Urothelium cell line (cell line): ENCODE data around the gene ARHGEF28.
A peak's percentile ranks its signal among the peaks of the same experiment; 100 is the strongest.

Experiments used
- DNase-seq: peaks from one replicate; pipeline ENCODE4 v3.0.0; 2011; ENCODE audit warnings: low spot score, mixed read lengths
- FAIRE-seq: peaks from 2 replicates; lab custom pipeline; 2011; peaks lifted over from hg19 to GRCh38; lab: Jason Lieb, UNC

ARHGEF28 gene

DNA sequence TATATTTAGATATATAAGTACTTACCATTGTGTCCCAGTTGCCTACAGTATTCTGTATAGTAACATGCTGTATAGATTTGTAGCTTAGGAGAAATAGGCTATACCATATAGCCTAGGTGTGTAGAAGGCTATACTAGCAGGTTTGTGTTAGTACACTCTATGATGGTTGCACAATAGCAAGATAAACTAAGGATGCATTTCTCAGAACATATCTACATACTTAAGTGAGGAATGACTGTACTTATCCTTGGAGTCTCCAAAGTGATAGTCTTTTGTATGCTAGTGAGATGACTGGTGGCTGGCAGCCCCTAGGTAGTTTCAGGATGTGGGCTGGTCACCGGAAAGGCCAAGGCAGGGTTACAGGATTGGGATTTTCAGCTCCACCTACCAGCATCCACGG is 208.7 kb downstream of the ARHGEF28 start:
- FAIRE-seq = no peak
- DNase-seq = no peak

DNA sequence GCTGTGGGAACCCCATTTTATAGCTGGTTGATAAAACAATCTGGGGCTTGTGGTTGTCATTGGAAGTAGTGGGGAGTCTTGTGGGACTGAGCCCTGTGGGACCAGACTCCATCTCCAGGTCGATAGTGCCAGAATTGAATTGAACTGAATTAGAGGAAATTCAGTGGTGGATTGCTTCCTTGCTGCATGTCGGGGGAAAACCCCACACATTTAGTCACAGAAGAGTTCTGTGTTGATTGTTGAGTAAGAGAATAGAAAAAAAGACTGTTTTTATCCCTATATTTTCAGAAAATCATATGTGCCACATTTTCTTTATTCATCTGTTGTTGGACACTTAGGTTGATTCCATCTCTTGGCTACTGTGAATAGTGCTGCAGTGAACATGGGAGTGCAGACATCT is 209.7 kb downstream of the ARHGEF28 start:
- FAIRE-seq = no peak
- DNase-seq = no peak

DNA sequence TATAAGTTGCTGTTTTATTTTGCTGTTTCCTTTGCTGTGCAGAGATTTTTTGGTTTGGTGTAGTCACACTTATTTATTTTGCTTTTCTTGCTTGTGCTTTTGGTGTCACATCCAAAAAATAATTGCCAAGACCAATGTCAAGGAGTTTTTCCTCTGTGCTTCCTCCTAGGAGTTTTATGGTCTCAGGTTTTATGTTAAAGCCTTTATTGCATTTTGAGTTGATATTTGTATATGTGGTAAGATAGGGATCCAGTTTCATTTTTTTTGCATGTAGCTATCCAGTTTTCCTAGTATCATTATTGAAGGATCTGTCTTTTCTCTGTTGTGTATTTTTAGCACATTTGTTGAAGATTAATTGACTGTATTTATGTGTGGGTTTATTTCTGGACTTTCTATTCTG is 210.6 kb downstream of the ARHGEF28 start:
- FAIRE-seq (no peak), DNase-seq (no peak)

DNA sequence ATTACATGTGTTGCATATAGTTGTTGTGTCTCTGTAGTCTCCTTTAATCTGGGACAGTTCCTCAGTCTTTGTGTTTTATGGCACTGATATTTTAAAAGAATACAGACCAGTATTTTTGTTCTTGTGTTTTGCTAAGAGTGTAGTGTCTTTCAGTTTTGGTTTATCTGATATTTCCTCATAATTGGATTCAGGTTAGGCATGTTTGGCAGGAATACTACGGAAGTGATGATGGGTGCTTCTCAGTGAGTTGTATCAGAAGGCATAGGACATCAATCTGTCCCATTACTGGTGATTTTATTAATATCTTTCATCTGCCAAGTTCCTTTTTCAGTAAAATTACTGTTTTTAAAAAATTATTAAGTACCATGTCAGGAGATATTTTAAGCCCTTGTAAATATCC is 212.9 kb downstream of the ARHGEF28 start:
- DNase-seq = no peak
- no peak for FAIRE-seq

DNA sequence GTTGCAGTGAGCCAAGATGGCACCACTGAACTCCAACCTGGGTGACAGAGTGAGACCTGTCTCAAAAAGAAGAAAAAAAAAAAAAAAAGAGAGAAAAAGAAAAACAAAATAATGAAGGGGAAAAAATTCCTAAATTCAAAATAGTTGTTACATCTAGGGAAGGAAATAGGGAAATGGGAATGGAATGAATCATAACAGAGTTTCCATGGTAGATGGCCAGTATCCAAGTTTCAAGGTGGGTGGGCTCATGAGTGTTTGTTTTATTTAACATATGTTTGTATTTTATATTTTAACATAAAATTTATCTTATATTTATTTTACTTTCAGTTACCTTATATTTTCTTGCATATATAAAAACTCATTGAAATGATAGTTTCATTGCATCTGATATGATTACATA is 215.6 kb downstream of the ARHGEF28 start:
- DNase-seq (no peak), FAIRE-seq (no peak)

DNA sequence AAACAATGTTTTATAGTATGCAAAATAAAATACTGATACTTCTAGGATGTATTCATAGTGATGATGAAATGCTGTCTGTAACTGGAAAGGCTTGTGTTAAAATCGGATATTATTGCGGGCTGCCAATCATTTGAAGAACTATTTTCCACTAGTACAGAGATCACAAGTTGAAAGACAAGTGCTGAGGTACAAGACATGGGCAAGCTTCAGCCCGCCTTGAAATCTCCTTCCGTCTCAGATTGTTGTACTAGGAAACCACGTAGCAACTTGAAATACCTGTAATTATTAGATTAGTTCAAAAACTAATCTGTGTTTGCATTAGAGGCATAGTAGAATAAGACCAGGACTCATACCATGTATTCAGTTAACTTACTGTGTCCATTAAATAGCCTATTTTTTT is 218.2 kb downstream of the ARHGEF28 start:
- no peak for DNase-seq
- no peak for FAIRE-seq

DNA sequence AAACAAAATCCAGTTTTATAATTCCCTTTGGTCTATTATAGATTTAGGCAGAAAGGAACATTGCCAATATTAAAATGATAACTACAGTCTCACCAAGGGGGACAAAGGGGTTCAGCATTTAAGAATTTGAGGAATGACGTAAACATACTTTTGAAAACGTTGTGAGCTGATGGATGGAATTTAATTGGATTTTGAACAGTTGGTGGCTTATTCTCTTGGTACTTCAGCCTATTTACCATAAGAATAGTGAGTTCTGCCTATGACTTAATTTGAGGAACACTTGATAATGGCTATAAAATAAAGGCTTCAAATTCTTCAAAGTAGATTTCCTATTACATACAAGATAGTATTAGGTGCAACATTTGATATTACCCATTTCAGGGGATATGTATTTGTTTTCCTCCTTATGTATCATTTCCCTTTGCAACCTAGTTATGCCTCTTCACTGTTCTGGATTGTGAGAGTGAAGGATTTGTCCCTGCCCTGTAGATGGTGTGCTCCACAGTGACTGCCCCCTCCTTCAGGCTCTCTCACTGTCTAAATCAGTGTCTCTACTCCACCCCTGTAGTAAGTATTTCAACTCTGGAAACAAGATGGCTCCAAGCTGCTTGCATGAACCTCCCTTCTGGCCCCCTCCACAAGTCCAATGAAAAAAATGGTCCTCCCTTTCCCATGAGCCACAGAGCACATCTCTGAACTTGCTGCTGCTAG is 225.6 kb downstream of the ARHGEF28 start:
- no peak for DNase-seq
- FAIRE-seq = no peak

DNA sequence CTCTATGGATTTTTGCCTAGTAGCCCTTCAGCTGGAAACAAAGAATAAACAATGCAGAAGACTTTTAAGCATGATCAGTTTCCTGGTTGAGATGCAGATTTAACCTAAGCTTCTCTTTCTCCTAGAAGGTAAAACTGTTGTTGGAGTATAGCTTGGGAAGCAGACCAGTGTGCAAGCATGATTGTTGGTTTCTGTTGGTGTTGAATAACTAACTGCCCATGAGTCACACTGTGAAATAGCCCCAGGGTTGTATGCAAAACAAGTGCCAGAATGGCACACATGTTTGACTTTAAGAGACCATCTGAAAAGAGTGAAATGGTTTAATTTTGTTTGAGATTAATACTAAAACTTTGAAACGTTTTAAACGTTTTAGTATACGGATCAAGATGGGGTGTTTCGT is 227.1 kb downstream of the ARHGEF28 start:
- DNase-seq = no peak
- FAIRE-seq = no peak

DNA sequence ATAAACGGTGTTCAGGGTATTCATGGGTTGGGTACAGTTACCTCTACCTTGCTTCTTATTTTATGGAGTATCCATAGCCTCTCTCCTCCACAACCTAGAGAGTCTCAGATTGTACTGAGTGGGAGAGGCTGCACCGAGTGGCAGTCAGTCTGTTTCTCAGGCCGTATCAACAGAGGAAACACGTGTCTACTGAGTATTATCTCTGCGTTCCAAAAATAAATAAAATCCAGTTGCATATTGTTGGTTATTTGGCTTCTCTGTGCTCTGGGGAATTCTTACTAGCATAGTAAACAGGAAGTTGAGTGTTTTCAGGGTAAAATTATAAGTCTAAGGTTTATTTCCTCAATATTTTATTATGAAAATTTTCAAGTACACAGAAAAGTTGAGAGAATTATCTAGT is 231.0 kb downstream of the ARHGEF28 start:
- DNase-seq (no peak), FAIRE-seq (no peak)

DNA sequence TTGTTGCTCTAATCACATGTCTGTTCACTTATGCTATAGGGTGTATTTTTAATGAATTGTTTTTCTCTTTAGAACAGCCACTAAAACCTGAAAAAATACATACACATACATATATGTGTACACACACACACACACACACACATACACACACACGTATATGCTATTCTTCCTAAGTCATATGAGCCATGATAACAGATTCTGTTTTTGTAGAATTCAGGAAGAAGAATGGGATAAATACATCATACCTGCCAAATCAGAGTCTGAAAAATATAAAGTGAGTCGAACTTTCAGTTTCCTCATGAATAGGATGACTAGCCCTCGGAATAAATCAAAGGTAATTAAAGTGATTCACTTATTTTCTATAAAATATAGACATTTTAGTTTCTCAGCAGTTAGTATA is 231.4 kb downstream of the ARHGEF28 start:
- DNase-seq = no peak
- FAIRE-seq = no peak

DNA sequence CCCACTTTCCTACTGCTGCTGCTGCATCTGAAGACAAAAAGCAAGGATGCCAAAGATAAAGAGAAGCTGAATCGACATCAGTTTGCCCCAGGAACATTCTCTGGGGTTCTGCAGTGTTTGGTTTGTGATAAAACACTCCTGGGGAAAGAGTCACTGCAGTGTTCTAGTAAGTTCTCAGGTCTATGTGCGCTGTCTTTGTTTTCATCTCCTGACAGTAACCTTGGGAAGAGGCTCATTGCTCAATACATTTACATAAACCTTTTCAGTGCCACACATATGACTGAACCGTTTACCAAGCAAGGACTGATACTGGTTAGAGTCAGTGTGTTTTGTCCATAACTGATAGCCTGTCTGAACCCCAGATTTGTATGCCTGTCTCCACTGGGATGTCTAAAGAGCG is 232.1 kb downstream of the ARHGEF28 start:
- DNase-seq = no peak
- FAIRE-seq = no peak

DNA sequence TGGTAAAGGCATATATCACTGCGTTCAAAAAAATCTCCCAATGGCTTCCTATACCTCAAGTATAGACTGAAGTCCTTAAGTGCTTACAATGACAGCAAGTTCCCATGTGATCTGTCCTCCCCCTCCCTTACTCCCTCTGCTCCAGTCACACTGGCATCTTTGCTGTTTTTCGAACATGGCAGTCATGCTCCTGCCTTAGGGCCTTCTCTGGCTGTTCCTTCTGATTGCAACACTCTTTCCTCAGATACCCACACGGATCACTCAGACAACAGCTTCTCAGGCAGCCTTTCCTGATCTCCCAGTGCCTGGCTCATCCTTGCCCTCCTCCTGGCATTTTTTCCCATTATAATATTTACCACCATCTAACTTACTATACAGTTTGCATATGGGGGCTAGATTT is 232.8 kb downstream of the ARHGEF28 start:
- no peak for FAIRE-seq

DNA sequence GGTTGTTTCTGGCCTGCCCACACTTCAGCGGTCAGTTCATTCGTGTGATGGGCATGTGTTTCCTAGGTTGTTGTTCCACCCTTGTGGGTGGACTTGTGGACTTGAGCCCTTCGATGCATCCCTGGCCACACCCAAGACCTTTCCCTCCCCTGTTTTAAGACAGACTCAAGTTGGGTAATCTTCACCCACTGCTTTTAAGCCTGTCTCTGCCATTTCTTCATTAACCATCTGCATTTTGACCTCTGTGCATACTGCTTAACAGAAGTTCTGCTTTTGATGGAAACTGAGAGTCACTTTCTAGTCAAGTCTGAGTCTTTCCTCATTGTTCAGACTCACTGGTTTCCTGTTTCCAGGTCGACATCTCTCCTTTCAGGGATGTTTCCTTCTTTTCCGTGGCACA is 233.7 kb downstream of the ARHGEF28 start:
- no peak for DNase-seq
- no peak for FAIRE-seq

More for the DNA sequence above, 232.8 kb downstream of the ARHGEF28 start:
- DNase-seq = no peak

DNA sequence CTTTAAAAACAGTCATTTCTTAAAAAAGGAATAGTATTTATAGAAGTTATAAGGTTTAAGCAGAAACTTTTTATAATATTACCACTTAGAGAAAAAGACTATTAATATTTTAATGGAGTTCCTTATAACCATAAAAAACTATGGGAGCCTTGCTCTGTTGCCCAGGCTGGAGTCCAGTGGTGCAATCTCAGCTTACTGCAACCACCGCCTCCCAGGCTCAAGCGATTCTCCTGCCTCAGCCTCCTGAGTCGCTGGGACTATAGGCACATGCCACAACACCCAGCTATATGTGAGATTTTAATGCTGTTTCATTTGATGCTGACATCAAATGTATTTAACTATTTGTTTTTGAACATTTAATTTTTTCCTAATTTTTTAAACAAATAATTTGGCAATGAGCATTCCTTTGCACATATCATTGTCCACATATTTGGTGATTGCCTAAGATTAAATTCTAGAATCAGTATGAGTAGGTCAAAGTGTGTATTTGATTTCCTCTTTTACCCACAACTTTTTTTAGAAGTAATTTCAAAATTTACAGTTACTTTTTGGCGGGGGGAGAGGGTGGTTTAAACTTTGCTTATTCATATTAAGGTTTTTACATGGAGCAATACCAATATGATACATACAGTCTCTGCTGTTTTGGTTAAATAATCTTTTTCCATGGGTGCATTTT is 235.5 kb downstream of the ARHGEF28 start:
- FAIRE-seq (no peak), DNase-seq (no peak)

DNA sequence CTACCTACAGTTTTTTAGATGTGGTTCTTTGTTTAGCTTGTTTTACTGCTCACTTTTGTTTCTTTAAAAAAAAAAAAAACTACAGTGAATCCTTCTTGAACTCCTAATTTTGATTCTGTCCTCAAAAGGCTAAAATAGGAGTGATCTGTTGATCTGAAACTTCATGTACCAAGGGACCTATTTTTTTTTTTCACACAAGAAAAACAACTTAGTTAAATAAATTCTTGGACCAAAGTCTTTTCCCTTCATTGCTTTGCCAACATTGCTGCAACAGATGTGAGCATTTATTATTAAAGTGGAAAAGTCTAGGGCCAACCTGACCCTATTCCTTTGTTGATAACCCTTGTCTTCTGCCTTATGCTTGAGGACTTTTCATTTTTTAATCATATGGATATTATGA is 236.8 kb downstream of the ARHGEF28 start:
- FAIRE-seq (no peak), DNase-seq (no peak)

DNA sequence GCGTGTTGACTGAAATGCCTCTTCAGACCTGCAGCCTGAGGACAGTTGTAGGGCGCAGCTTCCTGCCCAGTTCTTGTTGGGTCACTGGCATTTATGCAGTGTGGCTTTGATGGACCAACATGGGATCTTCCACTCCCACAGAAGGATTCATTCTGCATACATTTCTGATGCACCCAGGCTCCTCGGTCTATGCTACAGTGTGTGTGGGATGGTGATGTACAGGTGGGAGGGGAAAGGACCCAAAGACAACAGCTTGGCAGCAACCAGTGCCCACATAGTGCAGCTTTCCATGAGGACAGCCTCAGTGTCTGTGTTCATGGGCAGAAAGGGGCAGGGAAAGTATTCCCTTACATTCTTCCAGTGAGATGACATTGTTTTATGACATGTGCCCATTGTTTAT is 237.9 kb downstream of the ARHGEF28 start:
- DNase-seq = peak; percentile 13
- peak; percentile 85 for FAIRE-seq

DNA sequence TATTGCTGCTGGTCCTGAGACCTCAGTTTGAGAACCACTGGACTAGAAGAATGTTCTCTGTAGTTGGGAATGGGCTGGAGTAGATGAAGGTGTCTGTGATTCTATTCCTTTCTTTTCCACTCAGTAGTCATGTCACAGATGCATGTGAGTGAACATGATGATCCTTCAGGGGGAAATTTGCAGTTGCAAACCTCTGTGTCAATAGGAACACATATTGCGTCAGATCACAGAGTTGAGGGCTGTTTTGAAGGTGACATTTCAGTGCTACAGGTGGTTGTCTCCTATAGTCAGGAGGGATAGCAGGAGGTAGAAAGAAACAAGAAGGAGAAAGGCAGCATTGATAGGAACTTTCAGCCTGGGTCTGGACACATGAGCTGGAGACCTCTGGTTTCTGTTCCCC is 239.3 kb downstream of the ARHGEF28 start:
- FAIRE-seq (peak; percentile 40), DNase-seq (no peak)

DNA sequence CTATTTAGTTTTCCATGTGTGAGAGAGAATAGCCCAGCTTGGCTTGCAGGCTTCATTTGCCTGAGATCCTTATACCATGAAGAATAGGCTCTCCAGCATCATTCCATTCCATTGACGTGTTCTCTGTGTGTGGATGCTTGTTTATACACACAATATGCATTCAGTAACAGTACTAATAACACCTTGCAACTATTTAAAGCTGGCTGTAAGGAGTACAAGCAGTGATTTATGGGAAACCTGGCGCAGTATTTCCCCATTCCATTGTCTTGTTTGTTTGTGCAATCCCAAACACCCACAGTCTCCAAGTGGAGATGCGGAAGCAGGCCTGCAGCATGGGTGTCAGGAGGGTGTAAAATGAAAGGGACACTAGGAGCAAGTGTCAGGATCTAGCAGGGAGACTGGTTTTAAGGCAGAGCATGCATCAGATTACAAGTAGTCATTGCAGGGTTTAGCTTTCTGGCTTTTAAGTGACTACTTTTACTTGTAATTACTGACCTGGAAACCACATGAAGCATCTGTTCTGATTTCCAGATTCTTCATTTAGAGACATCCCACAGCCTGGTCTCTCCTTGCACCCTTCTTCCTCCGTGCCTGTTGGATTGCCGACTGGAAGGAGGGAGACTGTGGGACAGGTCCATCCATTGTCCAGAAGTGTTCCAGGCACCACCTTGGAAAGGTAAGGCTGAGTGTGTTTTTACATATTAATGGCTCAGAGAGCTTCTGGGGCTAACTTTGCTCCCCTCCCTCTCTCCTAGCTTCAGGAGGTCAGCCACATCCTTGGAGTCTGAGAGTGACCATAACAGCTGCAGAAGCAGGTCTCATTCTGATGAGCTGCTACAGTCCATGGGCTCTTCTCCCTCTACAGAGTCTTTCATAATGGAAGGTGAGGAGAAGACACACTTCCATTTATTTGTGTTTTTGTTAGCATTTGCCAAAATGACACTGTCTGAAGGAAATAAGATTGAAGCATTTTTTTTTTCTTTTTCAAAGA is 241.6 kb downstream of the ARHGEF28 start:
- FAIRE-seq (peak; percentile 37), DNase-seq (no peak)

DNA sequence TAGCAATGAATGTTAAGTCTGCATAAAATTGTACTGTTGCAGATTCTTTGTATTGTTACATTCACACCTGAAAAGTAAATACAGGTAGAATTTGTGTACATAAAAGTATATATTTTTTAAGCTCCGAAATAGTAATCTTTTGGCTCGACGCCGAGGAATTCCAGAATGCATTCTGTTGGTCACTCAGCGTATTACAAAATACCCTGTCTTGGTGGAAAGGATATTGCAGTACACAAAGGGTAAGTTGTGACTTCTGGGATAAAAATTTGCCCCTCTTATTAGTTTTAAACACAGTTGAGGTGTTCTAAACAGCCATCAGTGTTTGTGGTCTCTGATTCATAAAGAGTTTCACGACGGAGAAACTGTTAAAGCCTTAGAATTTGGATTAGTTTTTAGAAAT is 257.6 kb downstream of the ARHGEF28 start:
- DNase-seq = peak; percentile 11
- no peak for FAIRE-seq

DNA sequence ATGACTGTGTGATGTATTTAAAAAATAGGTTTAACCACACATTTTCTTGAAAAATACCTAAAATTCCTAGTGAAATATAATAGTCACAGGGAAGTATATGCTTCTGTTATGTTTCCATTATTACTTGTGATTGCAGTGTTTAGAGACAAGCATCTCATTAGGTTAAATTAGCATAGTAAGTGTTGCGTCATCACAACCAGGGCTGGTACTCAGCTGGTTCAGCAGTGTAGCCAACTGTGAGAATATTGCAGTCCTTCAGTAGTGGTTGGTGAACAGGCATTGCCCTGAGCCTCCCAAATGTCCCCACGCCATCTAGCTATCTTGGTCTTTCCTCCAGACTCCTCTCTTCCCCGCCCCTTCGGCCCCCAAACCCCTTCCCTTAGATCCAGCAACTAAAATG is 261.7 kb downstream of the ARHGEF28 start:
- FAIRE-seq (no peak), DNase-seq (no peak)

DNA sequence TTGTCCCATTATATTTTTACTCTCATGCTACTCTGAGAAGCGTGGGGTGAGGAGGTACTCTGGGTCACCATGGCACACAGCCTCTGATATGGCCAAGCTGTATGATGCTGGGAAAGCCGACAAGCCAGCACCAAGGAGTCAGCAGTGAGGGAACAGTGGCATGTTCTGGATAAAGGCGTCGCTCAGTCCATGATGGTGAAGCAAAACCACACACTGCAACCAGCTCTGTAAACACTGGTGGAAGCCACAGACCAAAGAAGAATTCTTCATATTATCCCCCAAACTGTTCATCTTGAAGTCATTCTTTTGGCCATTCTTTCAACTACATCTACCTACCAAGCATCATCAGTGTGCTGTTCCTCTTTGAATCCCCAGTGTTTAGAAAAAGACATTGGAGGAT is 264.6 kb downstream of the ARHGEF28 start:
- FAIRE-seq (no peak), DNase-seq (no peak)

DNA sequence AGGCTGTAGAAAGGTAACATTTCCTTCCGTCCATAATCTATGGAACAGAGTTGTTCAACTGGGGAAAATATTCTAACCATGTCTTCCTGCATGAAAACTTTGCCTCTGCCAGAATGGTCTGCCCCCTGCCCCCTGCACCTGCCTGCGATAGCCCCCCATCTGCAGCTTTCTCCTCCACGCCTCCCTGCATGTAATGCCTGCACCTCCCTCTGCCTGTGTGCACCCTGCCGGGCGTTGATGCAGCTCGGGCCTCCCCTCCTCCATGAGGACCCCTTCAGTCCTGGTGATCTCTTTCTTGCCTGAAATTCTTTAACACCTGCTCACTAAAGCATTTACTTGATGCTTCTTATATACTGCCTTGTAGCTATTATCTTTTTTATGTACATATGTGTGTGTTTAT is 266.2 kb downstream of the ARHGEF28 start:
- DNase-seq = no peak
- no peak for FAIRE-seq
